ENCODE measurements around the gene HSBP1L1. TPM values are rescaled to one million over a fixed set of nuclear protein-coding genes. Genes with fewer than 3 reads are reported as not detected.

The HSBP1L1 gene
- total and polyA plus RNA-seq, 2 of the 13 experiments (the other 11 are each of a cell fraction or from before 2014, with no cell fraction given) = 22.6 to 45.1 TPM

- TF ChIP-seq GABPA (IDR thresholded peaks at IDR 0.05; ENCODE audit: low read depth, low read length) (no peak), GABPA (CRISPR knock-in tag; IDR thresholded peaks at IDR 0.05; ENCODE audit: low read depth) (no peak), ATF6 (CRISPR knock-in tag; conservative IDR thresholded peaks at IDR 0.05) (no peak), ZFP91 (CRISPR knock-in tag; IDR thresholded peaks at IDR 0.05; ENCODE audit: borderline replicate concordance) (peak; percentile 70; the same call in 1 of the 2 replicates), PPARG (CRISPR knock-in tag; conservative IDR thresholded peaks at IDR 0.05) (no peak), GMEB2 (CRISPR knock-in tag; IDR thresholded peaks at IDR 0.05; ENCODE audit: low read depth) (no peak), ZFP41 (CRISPR knock-in tag; IDR thresholded peaks at IDR 0.05; ENCODE audit: borderline replicate concordance) (no peak), SCMH1 (CRISPR knock-in tag; IDR thresholded peaks at IDR 0.05; ENCODE audit: borderline replicate concordance) (no peak)
- TF ChIP-seq, protein P1, sequence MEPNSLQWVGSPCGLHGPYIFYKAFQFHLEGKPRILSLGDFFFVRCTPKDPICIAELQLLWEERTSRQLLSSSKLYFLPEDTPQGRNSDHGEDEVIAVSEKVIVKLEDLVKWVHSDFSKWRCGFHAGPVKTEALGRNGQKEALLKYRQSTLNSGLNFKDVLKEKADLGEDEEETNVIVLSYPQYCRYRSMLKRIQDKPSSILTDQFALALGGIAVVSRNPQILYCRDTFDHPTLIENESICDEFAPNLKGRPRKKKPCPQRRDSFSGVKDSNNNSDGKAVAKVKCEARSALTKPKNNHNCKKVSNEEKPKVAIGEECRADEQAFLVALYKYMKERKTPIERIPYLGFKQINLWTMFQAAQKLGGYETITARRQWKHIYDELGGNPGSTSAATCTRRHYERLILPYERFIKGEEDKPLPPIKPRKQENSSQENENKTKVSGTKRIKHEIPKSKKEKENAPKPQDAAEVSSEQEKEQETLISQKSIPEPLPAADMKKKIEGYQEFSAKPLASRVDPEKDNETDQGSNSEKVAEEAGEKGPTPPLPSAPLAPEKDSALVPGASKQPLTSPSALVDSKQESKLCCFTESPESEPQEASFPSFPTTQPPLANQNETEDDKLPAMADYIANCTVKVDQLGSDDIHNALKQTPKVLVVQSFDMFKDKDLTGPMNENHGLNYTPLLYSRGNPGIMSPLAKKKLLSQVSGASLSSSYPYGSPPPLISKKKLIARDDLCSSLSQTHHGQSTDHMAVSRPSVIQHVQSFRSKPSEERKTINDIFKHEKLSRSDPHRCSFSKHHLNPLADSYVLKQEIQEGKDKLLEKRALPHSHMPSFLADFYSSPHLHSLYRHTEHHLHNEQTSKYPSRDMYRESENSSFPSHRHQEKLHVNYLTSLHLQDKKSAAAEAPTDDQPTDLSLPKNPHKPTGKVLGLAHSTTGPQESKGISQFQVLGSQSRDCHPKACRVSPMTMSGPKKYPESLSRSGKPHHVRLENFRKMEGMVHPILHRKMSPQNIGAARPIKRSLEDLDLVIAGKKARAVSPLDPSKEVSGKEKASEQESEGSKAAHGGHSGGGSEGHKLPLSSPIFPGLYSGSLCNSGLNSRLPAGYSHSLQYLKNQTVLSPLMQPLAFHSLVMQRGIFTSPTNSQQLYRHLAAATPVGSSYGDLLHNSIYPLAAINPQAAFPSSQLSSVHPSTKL (CRISPR knock-in tag; IDR thresholded peaks at IDR 0.05) = no peak; the same call in 1 of the 2 replicates
- TF ChIP-seq, protein P2, sequence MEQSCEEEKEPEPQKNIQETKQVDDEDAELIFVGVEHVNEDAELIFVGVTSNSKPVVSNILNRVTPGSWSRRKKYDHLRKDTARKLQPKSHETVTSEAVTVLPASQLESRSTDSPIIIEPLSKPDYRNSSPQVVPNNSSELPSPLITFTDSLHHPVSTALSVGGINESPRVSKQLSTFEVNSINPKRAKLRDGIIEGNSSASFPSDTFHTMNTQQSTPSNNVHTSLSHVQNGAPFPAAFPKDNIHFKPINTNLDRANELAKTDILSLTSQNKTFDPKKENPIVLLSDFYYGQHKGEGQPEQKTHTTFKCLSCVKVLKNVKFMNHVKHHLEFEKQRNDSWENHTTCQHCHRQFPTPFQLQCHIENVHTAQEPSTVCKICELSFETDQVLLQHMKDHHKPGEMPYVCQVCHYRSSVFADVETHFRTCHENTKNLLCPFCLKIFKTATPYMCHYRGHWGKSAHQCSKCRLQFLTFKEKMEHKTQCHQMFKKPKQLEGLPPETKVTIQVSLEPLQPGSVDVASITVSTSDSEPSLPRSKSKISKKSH (CRISPR knock-in tag; IDR thresholded peaks at IDR 0.05; ENCODE audit: borderline replicate concordance) = no peak
- TF ChIP-seq, protein P3, sequence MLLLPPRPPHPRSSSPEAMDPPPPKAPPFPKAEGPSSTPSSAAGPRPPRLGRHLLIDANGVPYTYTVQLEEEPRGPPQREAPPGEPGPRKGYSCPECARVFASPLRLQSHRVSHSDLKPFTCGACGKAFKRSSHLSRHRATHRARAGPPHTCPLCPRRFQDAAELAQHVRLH (CRISPR knock-in tag; IDR thresholded peaks at IDR 0.05; ENCODE audit: borderline replicate concordance, low read depth) = peak; percentile 27; the same call in 1 of the 2 replicates
Observed at GRCh38 chr18:79988071-79988450, 23.6 kb downstream of the HSBP1L1 start (continued).

Data from HepG2 (cell line).